ENCODE data around the gene LHX3.

DNA sequence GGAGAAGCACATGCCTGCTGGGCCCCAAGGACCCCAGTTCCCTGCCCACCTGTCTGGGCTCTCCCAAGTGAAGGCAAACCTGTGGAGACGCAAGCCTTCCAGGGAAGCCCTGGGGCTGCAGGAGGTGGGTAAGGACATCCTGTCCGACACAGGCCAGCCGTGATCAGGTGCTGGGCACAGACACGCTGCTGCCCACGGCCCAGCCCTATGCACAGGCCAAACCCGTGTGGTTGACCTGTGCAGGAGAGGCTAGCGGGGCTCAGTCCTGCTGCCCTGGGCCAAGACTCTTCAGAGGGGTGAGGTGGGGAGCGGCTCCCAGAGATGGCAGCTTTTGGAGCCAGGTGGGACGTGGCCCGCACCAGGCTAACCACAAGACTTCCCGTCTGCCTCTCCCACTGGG lies 14.3 kb downstream of the LHX3 start:
- TF ChIP-seq, protein P1, sequence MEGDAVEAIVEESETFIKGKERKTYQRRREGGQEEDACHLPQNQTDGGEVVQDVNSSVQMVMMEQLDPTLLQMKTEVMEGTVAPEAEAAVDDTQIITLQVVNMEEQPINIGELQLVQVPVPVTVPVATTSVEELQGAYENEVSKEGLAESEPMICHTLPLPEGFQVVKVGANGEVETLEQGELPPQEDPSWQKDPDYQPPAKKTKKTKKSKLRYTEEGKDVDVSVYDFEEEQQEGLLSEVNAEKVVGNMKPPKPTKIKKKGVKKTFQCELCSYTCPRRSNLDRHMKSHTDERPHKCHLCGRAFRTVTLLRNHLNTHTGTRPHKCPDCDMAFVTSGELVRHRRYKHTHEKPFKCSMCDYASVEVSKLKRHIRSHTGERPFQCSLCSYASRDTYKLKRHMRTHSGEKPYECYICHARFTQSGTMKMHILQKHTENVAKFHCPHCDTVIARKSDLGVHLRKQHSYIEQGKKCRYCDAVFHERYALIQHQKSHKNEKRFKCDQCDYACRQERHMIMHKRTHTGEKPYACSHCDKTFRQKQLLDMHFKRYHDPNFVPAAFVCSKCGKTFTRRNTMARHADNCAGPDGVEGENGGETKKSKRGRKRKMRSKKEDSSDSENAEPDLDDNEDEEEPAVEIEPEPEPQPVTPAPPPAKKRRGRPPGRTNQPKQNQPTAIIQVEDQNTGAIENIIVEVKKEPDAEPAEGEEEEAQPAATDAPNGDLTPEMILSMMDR (IDR thresholded peaks at IDR 0.05): no peak
- TF ChIP-seq POLR2A (IDR thresholded peaks at IDR 0.05) (no peak), POLR2AphosphoS5 (IDR thresholded peaks at IDR 0.05) (no peak)

Measured in prostate gland (tissue), 2 donors.